ENCODE data around the gene SHD.
A peak's percentile ranks its signal among the peaks of the same experiment; 100 is the strongest.
"Not testable (repeated sequence)": the region's sequence is repeated elsewhere in the genome, so short reads cannot be mapped to it uniquely, and the experiment has no call there.

SHD gene

DNA sequence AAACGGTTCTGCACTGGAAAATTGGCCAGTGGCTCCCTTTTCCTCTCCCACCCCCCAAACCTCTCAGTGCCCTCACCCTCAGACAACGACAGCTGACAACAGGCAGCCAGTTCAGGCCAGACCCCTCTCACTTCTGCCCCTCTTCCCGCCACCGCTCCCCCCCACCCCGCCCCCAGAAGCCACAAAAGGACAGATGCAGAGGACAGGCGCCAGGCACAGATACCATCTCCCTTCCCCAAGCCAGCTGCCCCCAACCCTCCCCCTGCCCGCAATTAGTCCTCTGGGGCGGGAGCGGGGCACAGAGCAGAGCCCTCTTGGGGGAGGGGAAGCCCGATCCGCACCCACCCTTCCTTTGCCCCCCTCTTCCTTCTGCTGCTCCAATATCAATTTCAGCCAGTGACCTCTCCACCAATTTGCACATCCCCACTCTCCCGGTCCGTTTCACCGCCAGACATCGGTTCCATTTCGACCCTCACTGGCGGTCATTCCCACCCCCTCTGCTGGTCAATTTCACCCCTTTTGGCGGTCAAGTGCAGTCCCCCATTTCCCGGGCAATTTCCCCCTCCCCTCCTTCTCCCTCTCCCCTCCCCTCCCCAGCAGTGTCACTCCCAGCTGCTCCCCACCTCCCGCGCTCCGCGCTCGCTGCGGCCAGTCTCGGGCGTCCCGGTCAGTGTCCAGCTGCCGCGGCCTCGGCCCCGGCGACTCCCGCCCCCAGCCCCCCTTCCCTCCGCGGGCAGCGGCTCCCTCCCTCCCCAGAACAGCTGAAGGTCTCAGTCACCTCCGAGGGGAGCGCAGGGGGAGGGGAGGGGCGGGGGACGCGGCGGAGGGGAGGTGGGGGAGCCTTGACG is at the start of gene SHD:
SHD (plus strand) TSS at position 848 of the 848 bp plus-strand sequence. CDS start 798 bp downstream, outside the sequence.
- DNase-seq (ENCODE audit: low read depth) = no peak
- H3K4me3 ChIP-seq (ENCODE audit: low read depth, low read length) = no peak within 1 kb of the TSS
- TF ChIP-seq CTCF (conservative IDR thresholded peaks at IDR 0.05; ENCODE audit: low read depth, low read length) = no peak

DNA sequence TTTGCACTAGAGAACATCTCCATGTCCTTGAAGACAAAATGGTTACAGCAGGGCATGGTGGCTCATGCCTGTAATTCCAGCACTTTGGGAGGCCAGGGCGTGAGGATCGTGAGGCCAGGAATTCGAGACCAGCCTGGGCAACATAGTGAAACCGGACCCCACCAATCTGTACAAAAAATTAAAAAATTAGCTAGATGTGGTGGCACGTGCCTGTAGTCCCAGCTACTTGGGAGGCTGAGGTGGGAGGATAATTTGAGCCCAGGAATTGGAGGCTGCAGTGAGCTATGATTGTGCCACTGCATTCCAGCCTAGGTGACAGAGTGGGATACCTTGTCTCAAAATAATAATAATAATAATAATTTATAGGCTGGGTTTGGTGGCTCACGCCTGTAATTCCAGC is 48.8 kb upstream of the SHD start:
- DNase-seq (ENCODE audit: low read depth) = peak; percentile 12
- not testable (repeated sequence) for H3K4me3 ChIP-seq (ENCODE audit: low read depth, low read length)

GRCh38 chr19:4231521-4231920 is 47.5 kb upstream of the SHD start:
- H3K4me3 ChIP-seq (ENCODE audit: low read depth, low read length); DNase-seq (ENCODE audit: low read depth): not testable (repeated sequence)

- not testable (repeated sequence) for DNase-seq (ENCODE audit: low read depth); H3K4me3 ChIP-seq (ENCODE audit: low read depth, low read length)
Observed at GRCh38 chr19:4232139-4232538, 46.9 kb upstream of the SHD start.

DNA sequence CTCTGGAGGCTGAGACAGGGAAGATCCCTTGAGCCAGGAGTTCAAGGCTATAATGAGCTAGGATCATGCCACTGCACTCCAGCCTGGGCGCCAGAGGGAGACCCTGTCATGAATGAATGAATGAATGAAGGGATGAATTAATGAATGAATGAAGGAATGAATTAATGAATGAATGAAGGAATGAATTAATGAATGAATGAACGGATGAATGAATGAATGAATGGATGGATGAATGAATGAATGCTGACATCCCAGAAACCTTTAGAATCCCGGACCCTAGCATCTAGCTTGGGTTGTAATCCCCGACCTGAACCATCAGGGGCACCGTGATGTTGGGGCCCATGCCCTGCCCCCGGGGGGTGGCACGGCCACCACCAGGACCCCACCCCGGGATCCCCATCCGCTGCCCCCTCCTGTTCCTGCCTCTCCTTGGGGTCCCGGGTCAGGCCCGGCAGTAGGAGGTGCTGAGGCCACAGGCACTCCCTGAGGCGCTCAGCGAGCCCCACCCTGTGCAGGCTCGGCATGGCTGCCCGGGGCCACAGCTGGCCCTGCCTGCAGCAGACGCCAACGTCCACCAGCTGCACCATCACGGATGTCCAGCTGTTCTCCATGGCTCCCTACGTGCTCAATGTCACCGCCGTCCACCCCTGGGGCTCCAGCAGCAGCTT is 46.3 kb upstream of the SHD start:
- TF ChIP-seq CTCF (conservative IDR thresholded peaks at IDR 0.05; ENCODE audit: low read depth, low read length) = no peak
- H3K4me3 ChIP-seq (ENCODE audit: low read depth, low read length) = no peak overlapping the region

GRCh38 chr19:4233282-4233853 is 45.7 kb upstream of the SHD start:
- TF ChIP-seq CTCF (conservative IDR thresholded peaks at IDR 0.05; ENCODE audit: low read depth, low read length) = peak; percentile 85
- H3K4me3 ChIP-seq (ENCODE audit: low read depth, low read length) = no peak overlapping the region
- peak; percentile 48 for DNase-seq (ENCODE audit: low read depth)

More for the DNA sequence above, 46.3 kb upstream of the SHD start:
- DNase-seq (ENCODE audit: low read depth) = no peak

- no peak overlapping the region for H3K4me3 ChIP-seq (ENCODE audit: low read depth, low read length)
- no peak for TF ChIP-seq CTCF (conservative IDR thresholded peaks at IDR 0.05; ENCODE audit: low read depth, low read length)
- DNase-seq (ENCODE audit: low read depth) = no peak
Observed at GRCh38 chr19:4234142-4234861, 44.8 kb upstream of the SHD start.

DNA sequence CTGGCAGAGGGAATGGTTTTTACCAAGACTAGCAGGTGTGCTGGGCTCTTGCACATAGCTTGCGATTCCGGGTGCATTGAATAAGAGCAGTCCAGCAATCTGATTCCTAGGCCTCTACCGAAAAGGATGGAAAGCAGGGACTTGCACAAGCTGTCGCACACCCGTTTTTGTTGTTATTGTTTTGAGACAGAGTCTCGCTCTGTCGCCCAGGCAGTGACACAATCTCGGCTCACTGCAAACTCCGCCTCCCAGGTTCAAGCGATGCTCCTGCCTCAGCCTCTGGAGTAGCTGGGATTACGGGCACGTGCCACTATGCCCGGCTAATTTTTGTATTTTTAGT is 44.2 kb upstream of the SHD start:
- H3K4me3 ChIP-seq (ENCODE audit: low read depth, low read length) = no peak overlapping the region
- no peak for TF ChIP-seq CTCF (conservative IDR thresholded peaks at IDR 0.05; ENCODE audit: low read depth, low read length)
- DNase-seq (ENCODE audit: low read depth) = no peak

- not testable (repeated sequence) for H3K4me3 ChIP-seq (ENCODE audit: low read depth, low read length); DNase-seq (ENCODE audit: low read depth)
Observed at GRCh38 chr19:4237510-4237909, 41.6 kb upstream of the SHD start.

Data from choroid plexus epithelial cell (primary cell).